NCI-H510A treated with DMSO at 0.1 percent for 48 hours (cell line): ENCODE results near the gene GAS6.
"Not testable (repeated sequence)": the region's sequence is repeated elsewhere in the genome, so short reads cannot be mapped to it uniquely, and the experiment has no call there.

Experiments
- DNase-seq: peaks from one replicate; lab custom pipeline; 2025; lab: John Stamatoyannopoulos, UW

The GAS6 gene

DNA sequence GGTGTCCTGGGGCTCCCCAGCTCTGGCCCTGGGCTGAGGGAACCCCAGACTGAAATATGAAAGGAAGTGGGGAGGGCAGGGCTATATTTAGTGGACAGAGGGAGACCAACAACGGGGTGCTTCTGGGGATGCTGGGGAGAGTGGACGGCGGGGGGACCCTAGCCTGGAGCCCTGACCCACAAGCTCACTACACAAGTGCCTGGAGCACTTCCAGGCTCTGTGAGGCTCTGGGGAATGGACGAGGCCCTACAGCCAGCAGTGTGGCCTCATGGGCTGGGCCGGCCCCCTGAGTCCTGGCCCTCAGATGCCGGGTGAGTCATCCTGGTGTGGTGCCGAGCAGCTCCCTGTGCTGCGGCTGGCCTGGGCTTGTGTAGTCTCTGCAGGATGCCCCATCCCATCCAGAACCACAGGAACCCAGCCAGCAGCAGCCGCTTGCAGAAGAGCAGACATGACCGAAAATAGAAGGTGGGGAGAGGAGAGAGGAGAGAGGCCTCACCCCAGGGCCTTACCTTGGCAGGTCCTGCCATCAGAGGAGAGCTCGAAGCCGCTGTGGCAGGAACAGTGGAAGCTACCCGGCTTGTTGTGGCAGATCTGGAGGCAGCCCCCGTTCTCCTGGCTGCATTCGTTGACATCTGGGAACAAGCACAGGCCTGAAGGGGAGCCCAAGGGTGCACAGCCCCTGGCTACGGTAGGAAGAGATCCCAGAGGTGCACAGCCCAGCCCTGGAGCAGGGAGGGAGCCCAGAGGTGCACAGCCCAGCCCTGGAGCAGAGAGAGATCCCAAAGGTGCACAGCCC, 26.1 kb downstream of the GAS6 start:
- peak; percentile 47 for DNase-seq

DNA sequence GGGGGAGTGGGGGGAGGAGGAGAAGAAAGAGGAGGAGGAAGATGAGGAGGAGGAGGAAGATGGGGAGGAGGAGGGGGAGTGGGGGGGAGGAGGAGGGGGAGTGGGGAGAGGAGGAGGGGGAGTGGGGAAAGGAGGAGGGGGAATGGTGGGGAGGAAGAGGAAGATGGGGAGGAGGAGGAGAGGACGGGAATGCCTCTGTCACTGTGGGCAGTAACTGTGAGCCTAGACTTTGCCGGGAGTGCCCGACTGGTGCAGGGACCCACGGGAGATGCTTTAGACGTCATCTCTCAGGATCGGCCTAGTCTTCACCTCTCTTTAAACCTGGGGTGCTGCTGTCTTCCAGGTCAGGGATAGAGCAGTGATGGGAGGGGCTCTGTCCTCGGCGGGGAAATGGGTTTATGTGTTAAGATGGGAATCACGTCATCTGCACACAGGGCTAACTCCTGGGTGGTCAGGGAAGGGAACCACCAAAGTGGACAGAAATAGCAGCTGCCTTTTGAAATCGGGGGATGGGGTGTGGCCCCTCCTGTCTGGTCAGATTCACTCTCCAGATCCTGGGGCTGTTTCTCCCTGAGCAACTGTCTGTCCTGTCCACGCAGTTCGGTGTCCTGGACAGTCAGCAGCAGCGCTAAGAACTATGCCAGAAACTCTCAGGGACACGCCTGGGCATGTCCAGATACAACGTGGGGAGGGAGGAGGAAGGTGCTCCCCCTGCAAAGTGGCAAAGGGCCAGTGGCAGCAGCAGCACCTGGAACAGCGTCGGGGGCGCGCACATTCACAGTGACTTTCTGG, 26.9 kb downstream of the GAS6 start:
- DNase-seq = peak; percentile 50

DNA sequence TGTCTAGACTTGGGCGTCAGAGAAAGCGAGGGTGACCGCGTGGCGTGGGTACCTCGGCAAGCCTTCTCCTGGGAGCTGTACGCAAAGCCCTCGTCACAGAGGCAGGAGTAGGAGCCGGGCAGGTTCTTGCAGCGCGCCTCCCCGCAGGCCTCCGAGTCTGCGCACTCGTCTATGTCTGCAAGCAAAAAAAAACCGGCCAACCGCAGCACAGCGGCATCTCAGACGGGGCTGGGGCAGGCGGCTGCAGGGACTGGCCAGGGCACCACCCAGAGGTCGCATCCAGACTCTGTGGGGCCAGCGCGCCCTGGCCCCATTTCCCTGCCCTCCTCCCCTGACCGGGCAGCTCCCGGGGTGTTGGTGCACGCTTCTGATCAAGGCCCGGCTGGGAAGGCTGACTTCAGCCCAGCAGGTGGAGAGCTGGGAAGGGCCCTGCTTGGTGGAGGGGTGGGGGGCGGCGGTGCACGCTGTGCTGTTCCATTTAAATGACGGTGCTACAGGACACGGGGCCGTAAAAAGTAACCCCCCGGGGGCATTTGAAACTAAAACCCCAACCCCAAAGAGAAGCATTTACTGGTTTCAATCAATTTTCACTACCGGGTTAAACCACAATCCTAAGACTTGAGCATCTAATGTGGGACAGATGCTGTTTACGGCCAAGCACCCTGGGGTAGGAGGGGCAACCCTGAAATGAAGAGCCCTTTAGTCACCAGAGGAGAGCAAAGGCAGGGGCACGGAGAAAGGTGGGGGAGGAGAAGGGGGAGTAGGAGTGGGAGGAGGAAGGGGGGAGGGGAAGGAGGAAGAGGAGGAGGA, 28.2 kb downstream of the GAS6 start:
- peak; percentile 62 for DNase-seq

DNA sequence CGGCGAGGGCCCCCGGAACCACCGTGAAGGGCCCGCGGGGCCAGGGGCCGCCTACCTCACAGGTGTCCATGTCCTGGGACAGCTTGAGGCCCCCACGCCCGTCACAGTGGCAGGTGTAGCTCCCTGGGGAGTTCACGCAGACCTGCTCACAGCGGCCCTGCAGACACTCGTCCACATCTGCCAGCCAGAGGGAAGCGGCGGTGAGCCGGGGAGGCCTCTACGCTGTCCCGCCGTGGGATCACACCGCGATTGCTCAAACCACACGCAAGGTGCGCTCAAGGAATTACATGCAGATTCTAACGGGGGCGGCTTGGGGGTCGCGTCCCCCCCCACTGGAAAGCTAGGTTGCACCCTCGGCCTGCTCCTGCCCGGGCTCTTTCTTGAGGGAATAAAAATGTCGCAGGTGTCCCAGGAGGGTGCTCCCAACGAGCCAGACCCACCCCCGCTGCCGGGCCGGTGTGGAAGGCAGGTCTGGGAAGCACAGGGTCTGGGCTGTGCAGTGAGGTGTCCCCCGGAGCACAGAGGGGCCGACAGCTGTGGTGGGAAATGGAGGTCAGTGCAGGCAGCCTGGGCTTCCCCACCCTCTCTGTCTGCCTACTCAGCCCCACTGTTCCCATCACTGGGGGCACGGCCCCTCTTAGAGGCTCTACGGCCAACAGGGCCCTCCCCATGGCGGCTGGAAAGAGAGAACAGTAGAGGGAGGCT, 29.2 kb downstream of the GAS6 start:
- DNase-seq = no peak

- DNase-seq = not testable (repeated sequence)
Measured at GRCh38 chr13:113834006-113834405, 29.9 kb downstream of the GAS6 start.

DNA sequence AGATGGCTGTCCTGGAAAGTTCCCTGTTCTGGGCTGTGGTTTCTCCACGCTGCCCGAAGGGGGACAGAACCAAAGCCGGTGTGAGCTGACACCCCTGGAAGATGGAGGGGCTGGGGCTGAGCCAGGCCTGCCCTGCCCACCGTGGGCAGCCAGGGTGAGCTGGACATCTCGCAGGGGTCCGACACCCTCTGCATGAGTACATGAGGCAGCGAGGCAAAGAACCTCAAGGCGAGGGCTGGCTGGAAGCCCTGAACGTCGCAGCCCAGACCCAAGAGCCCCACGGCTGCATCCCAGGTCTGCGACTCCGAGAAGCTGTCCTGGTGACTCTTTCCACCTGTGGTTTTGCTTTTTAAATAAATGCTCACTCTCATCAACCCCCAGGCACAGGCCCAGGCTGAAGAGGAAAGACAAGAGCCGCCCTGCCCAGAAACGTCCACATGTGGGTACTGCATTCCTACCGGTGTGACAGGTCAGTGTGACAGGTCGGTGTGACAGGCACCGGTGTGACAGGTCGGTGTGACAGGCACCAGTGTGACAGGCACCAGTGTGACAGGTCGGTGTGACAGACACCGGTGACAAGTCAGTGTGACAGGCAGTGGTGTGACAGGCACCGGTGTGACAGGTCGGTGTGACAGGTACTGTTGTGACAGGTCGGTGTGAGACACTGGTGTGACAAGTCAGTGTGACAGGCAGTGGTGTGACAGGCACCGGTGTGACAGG, 30.6 kb downstream of the GAS6 start:
- no peak for DNase-seq

DNA sequence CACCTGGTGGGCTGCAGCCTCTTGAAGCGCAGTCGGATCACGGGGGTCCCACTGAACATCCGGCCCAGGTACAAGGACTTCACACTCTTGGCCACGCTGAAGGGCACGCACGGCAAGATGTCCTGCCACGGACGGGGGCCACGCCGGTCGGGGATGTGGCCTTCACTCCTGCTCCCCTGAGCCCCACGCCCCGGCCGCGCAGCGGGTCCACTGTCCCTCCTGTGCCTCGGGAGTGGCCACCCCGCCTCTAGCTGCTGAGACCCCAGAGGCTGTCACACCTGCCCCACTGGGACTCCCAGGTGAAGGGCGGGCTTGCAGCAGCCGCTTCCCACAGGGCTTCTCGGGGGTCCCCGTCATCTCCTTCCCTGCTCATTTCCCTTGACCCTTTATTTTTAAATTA, 31.2 kb downstream of the GAS6 start:
- DNase-seq = no peak

DNA sequence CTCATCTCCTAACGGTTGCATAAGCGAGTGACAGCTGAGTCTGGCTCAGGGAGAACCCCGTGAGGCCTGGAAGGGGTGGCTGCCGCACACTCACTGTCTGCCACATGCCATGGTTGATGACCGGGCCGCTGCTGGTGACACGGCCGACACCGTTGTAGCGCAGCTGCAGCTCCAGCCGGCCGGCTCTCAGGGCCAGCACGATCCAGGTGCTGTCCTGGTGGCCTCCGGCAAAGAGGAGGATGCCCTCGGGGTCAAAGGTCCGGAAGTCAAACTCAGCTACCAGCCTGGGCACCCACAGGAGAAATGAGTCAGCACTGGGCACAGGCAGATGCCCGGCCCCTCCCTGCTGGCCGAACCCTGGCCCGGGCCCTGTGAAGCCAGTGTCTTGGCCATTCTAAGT, 31.7 kb downstream of the GAS6 start:
- no peak for DNase-seq

GRCh38 chr13:113831061-113831460, 32.8 kb downstream of the GAS6 start:
- DNase-seq = no peak

DNA sequence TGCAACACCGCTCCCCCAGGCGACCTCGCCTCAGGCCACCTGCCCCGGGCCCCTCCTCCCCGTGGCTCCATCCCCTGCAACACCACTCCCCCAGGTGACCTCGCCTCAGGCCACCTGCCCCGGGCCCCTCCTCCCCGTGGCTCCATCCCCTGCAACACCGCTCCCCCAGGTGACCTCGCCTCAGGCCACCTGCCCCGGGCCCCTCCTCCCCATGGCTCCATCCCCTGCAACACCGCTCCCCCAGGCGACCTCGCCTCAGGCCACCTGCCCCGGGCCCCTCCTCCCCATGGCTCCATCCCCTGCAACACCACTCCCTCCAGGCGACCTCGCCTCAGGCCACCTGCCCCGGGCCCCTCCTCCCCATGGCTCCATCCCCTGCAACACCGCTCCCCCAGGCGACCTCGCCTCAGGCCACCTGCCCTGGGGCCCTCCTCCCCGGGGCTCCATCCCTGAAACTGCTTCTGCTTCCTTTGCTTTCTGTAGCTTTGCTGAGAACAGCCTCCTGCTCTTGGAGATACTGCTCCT, 33.4 kb downstream of the GAS6 start:
- DNase-seq = not testable (repeated sequence)

GRCh38 chr13:113828282-113828825, 35.5 kb downstream of the GAS6 start:
- DNase-seq = no peak

DNA sequence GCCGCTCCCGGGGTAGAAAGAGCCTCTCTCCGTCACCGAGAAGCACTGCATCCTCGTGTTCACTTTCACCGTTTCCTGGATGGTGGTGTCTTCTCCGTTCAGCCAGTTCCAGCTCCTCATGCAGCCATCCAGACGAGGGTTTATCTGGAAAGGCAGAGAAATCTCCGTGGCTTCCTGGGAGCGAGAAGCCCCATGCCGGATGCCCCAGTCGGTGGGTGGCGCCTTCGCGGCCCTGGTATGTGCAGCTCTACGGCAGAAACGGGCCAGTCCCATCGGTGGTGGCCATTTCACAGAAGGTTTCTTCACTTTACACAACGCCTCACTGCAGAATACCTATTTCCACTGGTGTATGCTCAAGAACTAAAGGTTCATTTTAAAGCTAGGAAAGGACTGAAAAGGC, 36.9 kb downstream of the GAS6 start:
- DNase-seq = no peak

- DNase-seq = not testable (repeated sequence)
Measured at GRCh38 chr13:113826446-113826845, 37.4 kb downstream of the GAS6 start.

DNA sequence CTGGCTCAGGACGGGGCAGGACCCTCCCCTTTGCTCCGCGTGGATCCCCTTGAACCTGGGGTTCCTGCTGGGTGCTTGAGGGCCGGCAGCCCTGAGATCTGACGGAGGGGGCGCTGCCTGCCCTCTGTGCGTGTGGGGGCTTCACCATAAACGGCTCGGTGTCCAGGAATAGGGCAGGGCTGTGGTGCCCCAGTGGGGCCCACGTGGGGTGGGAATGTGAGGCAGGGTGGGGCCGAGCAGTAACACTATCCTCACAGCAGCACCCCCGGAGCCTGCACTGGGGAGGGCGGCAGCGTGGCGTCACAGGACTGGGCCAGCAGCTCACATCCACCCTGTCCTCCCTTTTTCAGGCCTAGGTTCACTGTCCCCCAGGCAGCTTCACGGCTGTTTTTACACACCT, 38.0 kb downstream of the GAS6 start:
- DNase-seq = no peak

GRCh38 chr13:113823771-113824170, 40.1 kb downstream of the GAS6 start:
- no peak for DNase-seq

- no peak for DNase-seq
Measured at GRCh38 chr13:113822956-113823744, 40.7 kb downstream of the GAS6 start.

DNA sequence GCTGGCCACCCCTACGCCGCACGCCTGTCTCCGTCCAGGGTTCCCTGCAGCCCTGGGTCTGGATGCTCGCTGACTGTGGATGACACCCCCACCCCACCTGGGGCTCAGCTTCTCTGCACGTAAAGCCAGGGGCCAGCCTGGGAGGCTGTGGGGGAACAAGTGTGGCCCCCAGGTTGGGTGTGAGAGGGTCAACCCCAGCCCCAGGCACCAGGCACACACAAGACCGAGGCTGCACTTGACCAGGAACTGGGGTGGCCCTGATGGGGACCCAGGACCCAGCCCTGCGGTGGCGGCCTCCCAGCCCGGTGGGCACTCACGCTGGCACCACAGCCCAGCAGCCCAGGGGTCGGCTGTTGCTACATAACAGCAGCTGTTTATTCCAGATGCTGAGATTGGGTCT, 41.6 kb downstream of the GAS6 start:
- DNase-seq = no peak

DNA sequence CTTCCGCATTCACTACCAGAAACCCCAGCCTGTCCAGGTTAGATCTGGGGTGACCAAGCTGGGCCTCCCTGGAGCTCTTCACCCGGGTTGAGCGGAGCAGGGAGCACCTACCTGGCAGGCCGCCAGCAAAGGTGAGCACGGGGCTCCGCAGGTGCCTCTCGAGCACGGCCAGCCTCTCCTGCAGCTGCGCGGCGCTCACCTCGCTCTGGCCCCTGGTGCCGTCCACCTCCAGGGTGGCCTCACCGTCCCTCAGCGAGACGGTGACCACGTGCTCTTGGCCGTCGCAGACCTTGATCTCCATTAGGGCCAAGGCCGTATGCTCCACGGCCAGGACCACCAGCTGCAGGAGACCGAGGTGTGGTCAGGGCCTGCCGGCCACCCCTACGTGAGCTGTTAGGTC, 42.0 kb downstream of the GAS6 start:
- no peak for DNase-seq

DNA sequence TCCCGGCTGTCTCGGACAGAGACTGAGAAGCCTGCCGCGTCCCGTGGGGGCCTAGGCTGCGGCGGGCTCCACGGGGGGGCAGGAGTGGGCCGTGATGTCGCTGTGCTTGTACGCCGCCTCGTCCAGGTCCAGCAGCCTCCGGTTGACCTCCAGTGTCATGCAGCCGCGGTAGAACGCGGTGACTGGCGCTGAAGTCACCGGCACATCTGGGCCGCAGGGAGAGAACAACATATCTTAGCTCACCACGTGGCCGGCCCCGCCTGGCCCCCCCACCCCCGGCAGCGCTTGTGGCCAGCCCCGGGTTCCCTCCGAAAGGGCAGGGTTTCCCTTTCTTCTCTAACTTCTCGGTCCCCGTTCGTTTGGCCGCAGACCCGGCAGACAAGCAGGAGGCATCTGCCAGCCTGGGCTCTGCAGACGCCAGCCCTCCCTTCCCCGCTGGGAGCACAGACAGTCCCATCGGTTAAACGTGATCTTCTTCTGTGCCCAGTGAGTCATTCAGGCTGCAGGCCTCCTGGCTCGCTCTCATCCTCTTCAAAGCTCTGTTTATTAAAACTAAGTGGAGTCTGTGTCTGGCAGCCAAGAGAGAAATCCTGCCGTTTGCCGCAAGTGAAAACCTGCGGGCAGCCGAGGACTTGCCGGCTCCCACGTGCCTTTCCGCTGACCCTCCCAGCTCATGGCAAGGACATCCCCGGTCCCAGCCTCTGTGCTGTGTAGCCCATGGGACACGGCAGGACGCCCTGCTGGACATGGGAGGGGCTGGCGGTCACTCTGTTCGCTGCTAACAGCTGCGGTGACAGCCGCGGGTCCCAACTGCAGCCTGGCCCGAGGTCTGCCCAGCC, 42.8 kb downstream of the GAS6 start:
- DNase-seq = peak; percentile 70
